PC-3 (cell line): ENCODE measurements around the gene DHX16. TPM values are rescaled to one million over a fixed set of nuclear protein-coding genes. Genes with fewer than 3 reads are reported as not detected.
A peak's percentile ranks its signal among the peaks of the same experiment; 100 is the strongest.

Experiments used
- ATAC-seq: fragments of 200-7000 bp; cut with Tn5 transposase; 2 replicates; pipeline ENCODE4 v1.9.1; 2020; ENCODE audit warnings: mild to moderate bottlenecking, moderate library complexity
- BruUV-seq: library from RNA; stranded (reverse); fragments of 400-500 nt; replicated peaks from 2 replicates; lab custom pipeline; 2021; lab: Mats Ljungman, UMichigan
- CTCF ChIA-PET: fragments of 300-600 bp; sonication (Branson Sonifier 250); formaldehyde crosslinking; loops from one replicate; lab custom pipeline; 2022; ENCODE audit warnings: antibody characterized with exemption; lab: Charles Lee
- POLR2A ChIA-PET: fragments of 300-600 bp; sonication (Branson Sonifier 250); formaldehyde crosslinking; loops from one replicate; lab custom pipeline; 2022; ENCODE audit warnings: antibody characterized with exemption; ENCODE audit not compliant: unreplicated experiment; lab: Charles Lee
- DNase-seq: peaks from one replicate; pipeline ENCODE4 v3.0.0-alpha.2; 2015
- H2AFZ ChIP-seq: fragments of 300-600 bp; sonication (generic); 2 replicates; pipeline ENCODE4 v1.6.0; 2016; ENCODE audit warnings: antibody characterized with exemption, low read length
- H3F3A ChIP-seq: fragments of 300-600 bp; sonication (generic); one replicate; pipeline ENCODE4 v1.6.0; 2017; ENCODE audit warnings: antibody characterized with exemption, low read length, control low read depth, mild to moderate bottlenecking; ENCODE audit not compliant: unreplicated experiment
- H3K27ac ChIP-seq: fragments of 300-600 bp; sonication (generic); 2 replicates; pipeline ENCODE4 v1.5.1; 2016; ENCODE audit warnings: mild to moderate bottlenecking, low read length
- H3K27me3 ChIP-seq: fragments of 300-600 bp; sonication (generic); 2 replicates; pipeline ENCODE4 v1.6.1; 2016; ENCODE audit warnings: low read length, mixed read lengths
- H3K36me3 ChIP-seq: fragments of 300-600 bp; sonication (generic); 2 replicates; pipeline ENCODE4 v1.6.1; 2016; ENCODE audit warnings: low read depth, mixed run types, low read length, mixed read lengths
- H3K4me1 ChIP-seq: fragments of 300-600 bp; sonication (generic); 2 replicates; pipeline ENCODE4 v1.5.1; 2016; ENCODE audit warnings: low read length; ENCODE audit not compliant: insufficient read depth
- H3K4me2 ChIP-seq: fragments of 300-600 bp; sonication (generic); 2 replicates; pipeline ENCODE4 v1.6.0; 2016; ENCODE audit warnings: low read length
- H3K4me3 ChIP-seq: fragments of 300-600 bp; sonication (generic); 2 replicates; pipeline ENCODE4 v1.5.1; 2016; ENCODE audit warnings: mild to moderate bottlenecking, low read length, mixed read lengths
- H3K79me2 ChIP-seq: fragments of 300-600 bp; sonication (generic); 2 replicates; pipeline ENCODE4 v1.6.1; 2017; ENCODE audit warnings: low read length, mixed read lengths
- H3K9ac ChIP-seq: fragments of 300-600 bp; sonication (generic); 2 replicates; pipeline ENCODE4 v1.6.0; 2016; ENCODE audit warnings: mild to moderate bottlenecking, low read length
- H3K9me2 ChIP-seq: fragments of 300-600 bp; sonication (generic); replicated peaks from 2 replicates; pipeline ENCODE4 v1.6.1; 2016; ENCODE audit warnings: mixed run types, low read length, mixed read lengths
- H3K9me3 ChIP-seq: fragments of 300-600 bp; sonication (generic); 2 replicates; pipeline ENCODE4 v1.6.1; 2016; ENCODE audit warnings: low read length, mixed read lengths
- H4K20me1 ChIP-seq: fragments of 300-600 bp; sonication (generic); 2 replicates; pipeline ENCODE4 v1.6.1; 2016; ENCODE audit warnings: low read length, mixed read lengths
- CTCF ChIP-seq: fragments of 300-600 bp; sonication (generic); conservative IDR thresholded peaks from 2 replicates; pipeline ENCODE4 v1.5.1; 2017; ENCODE audit warnings: antibody characterized with exemption, low read depth, mild to moderate bottlenecking, low read length
- EZH2 ChIP-seq: fragments of 300-600 bp; sonication (generic); IDR thresholded peaks from one replicate; pipeline ENCODE4 v1.6.1; 2017; ENCODE audit warnings: antibody characterized with exemption, mild to moderate bottlenecking, low read length; ENCODE audit not compliant: unreplicated experiment
- EZH2phosphoT487 ChIP-seq: fragments of 300-600 bp; sonication (generic); IDR thresholded peaks from 2 replicates; pipeline ENCODE4 v1.6.1; 2018; ENCODE audit warnings: mild to moderate bottlenecking, antibody characterized with exemption, low read length, borderline replicate concordance
- intact Hi-C: fragments of 100-400 bp; cut with micrococcal nuclease; formaldehyde crosslinking; loops from 2 replicates; pipeline ENCODE4 v1.9.0; 2023
- total RNA-seq: library from RNA; depleted of rRNA; stranded (reverse); fragments of >200 nt; gene quantifications from 2 replicates; pipeline ENCODE4 v1.2.3, GENCODE V29; 2014

The DHX16 gene
- total RNA-seq, 1 experiment from 2014 or later: 50.0 TPM

- Histone ChIP-seq H4K20me1 (peaks cover 6% of the 10 kb centered on the region), H3K27ac (peak within 1 kb of the TSS; percentile 89), H3K36me3 (peaks cover 25% of the 10 kb centered on the region), H3K4me3 (peak within 1 kb of the TSS; percentile 71), H3F3A (peaks cover 5% of the 10 kb centered on the region), H2AFZ (peak within 1 kb of the TSS; percentile 90), H3K4me2 (peak within 1 kb of the TSS; percentile 93), H3K27me3 (no peaks in the 10 kb centered on the region), H3K79me2 (peaks cover 63% of the 10 kb centered on the region), H3K9ac (peak within 1 kb of the TSS; percentile 92), H3K9me2 (no peaks in the 10 kb centered on the region), H3K9me3 (no peaks in the 10 kb centered on the region), H3K4me1 (peaks cover 30% of the 10 kb centered on the region)
- TF ChIP-seq EZH2phosphoT487 (no peak), EZH2 (no peak), CTCF (no peak)
- DNase-seq: peak; percentile 99
- intact Hi-C loops: loop anchor here (1.0 kb wide), 1 partner anchor 30 kb away; no protein-coding TSS in a partner anchor
- ChIA-PET POLR2A (interaction anchor here (0.5 to 1.0 kb wide), 8 partner anchors 9 to 504 kb away, joined by 3 to 7 read pairs (median 4); partner anchors contain the start of genes MRPS18B, NRM and TRIM26), CTCF (interaction anchor here (0.7 to 1.1 kb wide), 2 partner anchors 26 to 30 kb away, joined by 3 to 4 read pairs; partner anchors contain the start of gene NRM)
- peak; percentile 76 for ATAC-seq
- no TSS peak for BruUV-seq
Measured at GRCh38 chr6:30717129-30717844, 44.5 kb upstream of the DHX16 start, which contains the start of gene MDC1. Gene MDC1, minus strand, starts transcription at chr6:30717281. Its CDS starts 2,106 bp downstream, at chr6:30715175.

GRCh38 chr6:30716879-30717128 is 44.0 kb upstream of the DHX16 start:
- BruUV-seq: TSS peak; percentile 63
- no peaks in the 10 kb centered on the region for H3K27me3 ChIP-seq
- no peaks in the 10 kb centered on the region for H3K9me2 ChIP-seq
- H3K4me2 ChIP-seq: peak overlapping the region; percentile 82
- H3K27ac ChIP-seq: peak overlapping the region; percentile 89
- CTCF ChIA-PET: interaction anchor here (0.7 to 1.1 kb wide), 2 partner anchors 26 to 29 kb away, joined by 3 to 4 read pairs; partner anchors contain the start of gene NRM
- H4K20me1 ChIP-seq: peaks cover 4% of the 10 kb centered on the region
- peak overlapping the region; percentile 90 for H2AFZ ChIP-seq
- POLR2A ChIA-PET: interaction anchor here (0.5 to 1.0 kb wide), 5 partner anchors 12 to 99 kb away, joined by 3 to 7 read pairs (median 5); partner anchors contain the start of genes MRPS18B and NRM
- H3K36me3 ChIP-seq: peaks cover 21% of the 10 kb centered on the region
- H3K4me3 ChIP-seq: peak overlapping the region; percentile 71
- peak overlapping the region; percentile 92 for H3K9ac ChIP-seq
- ATAC-seq (no peak), DNase-seq (no peak)
- H3K9me3 ChIP-seq: no peaks in the 10 kb centered on the region
- TF ChIP-seq EZH2phosphoT487 (no peak), CTCF (no peak), EZH2 (no peak)
- intact Hi-C loops: loop anchor here (1.0 kb wide), 1 partner anchor 30 kb away; no protein-coding TSS in a partner anchor
- peaks cover 58% of the 10 kb centered on the region for H3K79me2 ChIP-seq
- H3F3A ChIP-seq: peaks cover 5% of the 10 kb centered on the region
- peaks cover 30% of the 10 kb centered on the region for H3K4me1 ChIP-seq
